Stimulated activated CD4-positive, alpha-beta T cell treated with anti-CD3 and anti-CD28 coated beads, Interleukin-15, amount 100 ng/mL, for 24 hours (primary cell): ENCODE measurements around the gene CDK14.

Experiments used
- DNase-seq: peaks from one replicate; pipeline ENCODE4 v3.0.0-alpha.2; 2020

CDK14 gene

GRCh38 chr7:90856351-90857070 lies 260.4 kb downstream of the CDK14 start:
- DNase-seq: no peak

DNA sequence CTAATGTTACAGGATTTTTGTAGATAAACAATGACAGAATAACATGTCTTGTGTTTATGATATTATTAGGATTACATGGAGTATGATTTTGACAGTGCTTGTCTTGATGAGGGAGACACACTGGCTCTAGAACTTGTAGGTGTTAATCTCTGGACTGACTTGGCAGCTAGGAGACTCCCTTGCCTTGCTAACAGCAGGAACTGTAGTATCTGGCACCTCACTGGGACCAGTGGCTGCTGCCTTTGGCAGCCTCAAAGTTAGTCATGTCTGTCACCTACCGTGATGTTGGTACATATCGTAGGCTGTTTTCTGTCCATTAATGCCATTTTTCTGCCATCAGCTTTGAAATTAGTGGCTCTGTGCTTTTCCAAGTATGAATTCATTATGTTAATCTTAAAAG lies 261.5 kb downstream of the CDK14 start:
- DNase-seq: no peak

DNA sequence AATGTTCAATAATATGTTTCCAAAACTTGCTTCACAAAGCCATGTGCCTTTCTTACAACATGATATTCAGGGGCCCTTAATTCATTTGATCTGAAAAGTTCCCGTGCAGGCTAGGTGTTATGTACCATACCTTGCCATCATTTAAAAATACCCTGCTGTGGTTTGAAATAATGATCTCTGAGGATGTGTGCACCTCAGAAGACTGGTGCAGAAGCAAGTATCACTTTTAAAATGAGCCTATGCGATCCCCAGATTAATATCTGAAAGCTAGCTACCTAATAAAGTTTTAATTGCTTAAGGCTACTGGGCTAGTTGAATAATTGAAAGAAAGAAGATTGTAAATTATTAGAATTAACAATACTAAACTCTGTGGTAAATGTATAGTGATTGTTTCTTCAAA lies 262.4 kb downstream of the CDK14 start:
- no peak for DNase-seq

GRCh38 chr7:90859521-90859920 lies 263.4 kb downstream of the CDK14 start:
- no peak for DNase-seq

- no peak for DNase-seq
Observed at GRCh38 chr7:90864088-90864487, 268.0 kb downstream of the CDK14 start.

DNA sequence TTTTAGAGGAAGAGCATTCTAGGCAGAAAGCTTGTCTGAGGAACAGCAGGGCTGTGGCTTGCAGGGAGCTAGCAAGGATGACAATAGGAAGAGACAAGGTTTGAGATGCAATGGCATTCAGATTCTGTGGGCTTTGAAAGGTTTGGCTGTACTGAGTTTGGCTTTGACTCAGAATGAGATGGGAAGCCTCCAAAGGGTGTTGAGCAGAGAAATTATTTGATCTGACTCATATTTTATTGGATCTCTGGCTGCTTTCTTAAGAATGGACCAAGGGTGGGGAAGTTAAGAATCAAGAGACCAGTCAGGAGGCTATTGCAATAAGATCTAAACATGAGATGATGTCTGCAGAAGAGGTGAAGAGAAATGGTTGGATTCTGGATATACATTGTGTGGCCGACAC lies 273.2 kb downstream of the CDK14 start:
- DNase-seq: no peak

- no peak for DNase-seq
Observed at GRCh38 chr7:90876701-90877100, 280.6 kb downstream of the CDK14 start.

GRCh38 chr7:90877201-90877600 lies 281.1 kb downstream of the CDK14 start:
- no peak for DNase-seq

DNA sequence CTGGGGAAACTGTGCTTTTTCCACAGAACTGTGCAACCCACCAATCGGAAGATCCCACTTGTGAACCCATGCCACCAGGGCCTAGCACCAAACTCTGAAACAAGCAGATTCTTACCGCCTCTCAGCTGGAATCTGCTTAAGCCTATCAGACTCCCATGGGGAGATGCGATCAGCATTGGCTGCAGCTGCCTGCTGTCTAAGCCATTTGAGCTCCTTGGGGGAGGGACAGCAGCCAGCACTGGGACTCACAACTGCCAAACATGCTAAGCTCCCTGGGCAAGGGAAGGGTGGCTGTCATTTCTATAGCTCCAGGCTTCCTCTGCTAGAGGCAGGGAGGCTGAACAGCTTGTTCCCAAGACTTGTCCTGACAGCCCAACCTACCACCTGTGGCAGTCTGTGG lies 283.8 kb downstream of the CDK14 start:
- no peak for DNase-seq

DNA sequence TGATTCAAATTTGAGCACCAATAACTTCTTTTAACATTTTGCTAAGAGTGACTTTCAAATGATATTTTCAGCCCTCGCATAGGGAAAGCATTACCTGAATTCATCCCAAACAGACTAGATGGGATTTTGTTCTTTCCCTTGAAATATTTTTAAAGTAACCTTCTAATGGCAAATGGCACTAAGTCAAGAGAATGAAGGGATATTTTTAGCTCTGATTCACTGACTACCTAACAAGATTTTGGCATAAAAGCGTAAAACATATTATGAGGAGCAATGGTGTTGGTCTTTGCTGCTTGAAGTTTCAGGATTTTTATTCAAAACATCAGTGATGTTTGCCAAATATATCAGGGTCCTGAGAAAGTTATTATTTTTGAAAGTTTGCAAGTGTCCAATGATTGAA lies 290.3 kb downstream of the CDK14 start:
- DNase-seq: no peak

GRCh38 chr7:90889210-90889609 lies 293.1 kb downstream of the CDK14 start:
- no peak for DNase-seq

DNA sequence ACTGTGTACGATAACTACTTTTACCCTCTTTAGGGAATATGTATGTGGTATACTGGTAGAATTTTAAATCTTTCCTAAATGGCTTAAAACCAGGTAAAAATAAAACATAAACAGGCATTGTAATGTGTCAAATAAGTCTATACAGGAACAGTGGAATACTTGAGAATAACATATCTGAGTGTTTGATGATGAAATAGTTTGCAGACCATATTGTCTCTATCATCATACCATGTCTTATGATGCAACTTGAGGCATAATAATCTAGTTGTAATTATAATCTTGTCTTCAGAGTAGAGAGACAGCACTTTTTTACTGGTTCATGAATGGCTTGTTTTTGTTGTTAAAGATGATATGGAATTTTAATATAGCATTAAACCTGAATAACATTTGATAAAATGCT lies 293.5 kb downstream of the CDK14 start:
- DNase-seq: no peak

- DNase-seq: no peak
Observed at GRCh38 chr7:90891529-90891928, 295.4 kb downstream of the CDK14 start.

GRCh38 chr7:90892213-90892612 lies 296.1 kb downstream of the CDK14 start:
- DNase-seq: no peak

DNA sequence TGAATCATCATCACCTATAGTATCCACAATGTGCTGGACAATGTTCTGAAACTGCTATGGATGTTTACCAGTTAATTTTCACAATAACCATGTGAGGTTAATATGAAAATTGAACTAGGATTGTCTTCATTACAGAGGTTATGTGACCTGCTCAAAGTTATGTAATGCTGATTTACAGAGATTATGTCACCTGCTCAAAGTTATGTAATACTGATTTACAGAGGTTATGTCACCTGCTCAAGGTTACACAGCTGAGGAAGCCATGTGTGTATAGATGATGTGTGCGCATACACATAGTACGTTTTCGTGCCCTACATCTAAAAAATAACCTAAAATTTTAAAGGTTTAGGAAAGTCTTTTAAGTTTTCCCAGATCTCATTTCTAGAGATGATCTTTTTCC lies 298.0 kb downstream of the CDK14 start:
- no peak for DNase-seq

GRCh38 chr7:90896458-90896857 lies 300.3 kb downstream of the CDK14 start:
- no peak for DNase-seq

DNA sequence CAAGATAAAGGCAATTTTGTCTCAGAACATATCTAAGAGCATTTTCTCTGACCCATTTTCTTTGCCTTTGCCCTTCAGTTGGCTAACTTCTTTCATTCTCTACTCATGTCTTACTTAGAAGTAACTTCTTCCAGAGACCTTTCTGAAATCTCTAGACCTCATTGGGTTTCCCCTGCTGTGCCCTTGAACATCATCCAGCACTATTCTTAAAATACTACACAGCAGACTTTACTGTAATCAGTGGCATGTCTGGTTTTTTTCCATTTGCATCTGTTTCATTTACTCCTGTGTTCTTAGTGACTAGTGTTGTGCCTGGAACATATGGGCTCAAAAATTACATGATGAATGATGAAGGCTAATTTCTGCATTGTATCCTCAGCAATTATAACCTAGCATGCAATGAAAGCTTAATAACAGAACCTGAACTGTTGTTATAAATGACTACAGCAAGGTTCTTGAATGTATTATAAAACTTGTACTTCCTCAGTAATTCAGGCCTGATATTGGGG lies 301.9 kb downstream of the CDK14 start:
- no peak for DNase-seq

- no peak for DNase-seq
Observed at GRCh38 chr7:90900628-90901356, 304.7 kb downstream of the CDK14 start.

DNA sequence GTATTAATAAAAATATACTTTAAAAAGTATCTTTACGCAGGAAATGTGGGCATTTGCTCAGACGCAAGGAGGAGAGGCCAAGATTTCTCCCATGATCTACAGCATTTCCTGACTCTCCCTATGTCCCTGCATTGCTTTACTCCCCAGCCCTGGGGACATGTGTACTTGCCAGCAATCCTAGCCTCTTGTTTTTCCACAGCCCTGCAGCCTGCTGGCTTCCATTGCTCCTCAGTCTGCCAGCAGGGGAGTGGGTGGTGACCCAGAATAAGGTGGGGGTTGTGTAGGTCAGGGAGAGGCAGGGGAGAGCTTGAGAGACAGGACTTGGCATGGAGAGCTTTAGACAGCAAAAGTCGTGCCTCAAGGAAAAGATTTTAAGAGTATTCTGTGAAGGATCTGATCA lies 307.7 kb downstream of the CDK14 start:
- DNase-seq: no peak

- no peak for DNase-seq
Observed at GRCh38 chr7:90910136-90910535, 314.0 kb downstream of the CDK14 start.

DNA sequence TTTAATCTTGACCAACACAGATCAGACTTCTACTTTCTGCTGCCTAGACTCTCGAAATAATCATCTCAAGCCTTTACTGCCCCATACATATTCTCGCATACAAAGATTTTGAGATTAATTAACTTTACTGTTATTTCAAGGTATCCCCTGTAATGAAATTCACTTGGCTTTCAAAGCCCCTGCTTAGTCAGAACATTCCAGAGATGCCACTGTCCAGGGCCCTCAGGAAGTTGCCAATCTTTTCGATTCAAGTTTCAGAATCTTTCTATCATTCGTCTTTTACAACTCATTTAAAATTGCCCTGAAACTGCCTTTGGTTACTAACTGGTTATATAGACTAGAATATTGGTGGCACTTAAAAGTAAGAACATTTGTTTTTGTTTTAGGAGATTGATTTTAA lies 320.2 kb downstream of the CDK14 start:
- no peak for DNase-seq

DNA sequence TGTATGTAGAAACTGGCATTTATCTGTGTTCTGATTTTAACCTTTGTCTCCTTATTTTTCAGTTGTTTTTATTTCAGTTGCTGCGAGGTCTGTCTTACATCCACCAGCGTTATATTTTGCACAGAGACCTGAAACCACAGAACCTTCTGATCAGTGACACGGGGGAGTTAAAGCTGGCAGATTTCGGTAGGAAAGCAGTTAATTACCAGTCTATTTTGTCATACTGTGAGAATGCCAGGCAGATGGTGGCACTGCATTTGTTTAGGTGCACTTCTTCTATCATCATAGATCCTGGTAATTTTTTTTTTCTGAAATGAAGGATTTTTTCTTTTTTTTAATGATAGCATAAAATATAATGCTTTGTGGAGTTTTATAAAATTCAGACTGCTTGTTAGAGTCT lies 321.4 kb downstream of the CDK14 start:
- no peak for DNase-seq

DNA sequence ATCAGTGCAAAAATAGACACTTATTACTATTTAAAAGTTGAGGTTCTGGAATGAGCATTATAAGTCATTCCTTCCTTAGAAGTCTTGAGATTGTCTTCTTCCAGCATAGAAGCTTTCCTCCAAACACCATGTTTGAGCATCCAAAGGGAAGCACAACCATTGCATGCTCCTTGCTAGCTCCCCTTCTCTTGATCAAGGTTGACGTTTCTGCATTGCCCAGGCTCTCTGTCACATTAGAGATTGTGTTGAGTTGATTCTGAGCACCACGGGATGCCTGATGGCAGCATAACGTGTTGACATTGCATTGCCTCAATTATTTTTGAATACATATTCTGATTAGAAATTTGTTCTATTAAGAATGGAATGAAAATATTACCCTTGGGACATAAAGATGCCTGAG lies 322.2 kb downstream of the CDK14 start:
- DNase-seq: no peak

GRCh38 chr7:90919816-90920215 lies 323.7 kb downstream of the CDK14 start:
- DNase-seq: no peak

- no peak for DNase-seq
Observed at GRCh38 chr7:90920336-90920735, 324.2 kb downstream of the CDK14 start.
